ENCODE results near the gene SH3RF3.

The SH3RF3 gene

GRCh38 chr2:109261906-109262631, 133.1 kb downstream of the SH3RF3 start:
- no peak overlapping the region for H3K4me3 ChIP-seq (ENCODE audit: low read length)
- no peaks in the 10 kb centered on the region for H3K9me3 ChIP-seq (ENCODE audit: low read length)
- H3K27me3 ChIP-seq (ENCODE audit: insufficient read depth, low read length), result no peaks in the 10 kb centered on the region
- no peaks in the 10 kb centered on the region for H3K36me3 ChIP-seq (ENCODE audit: insufficient read depth, low read length)
- H2AFZ ChIP-seq (ENCODE audit: low read depth, low read length), result no peak overlapping the region
- peaks cover 4% of the 10 kb centered on the region for H3K4me1 ChIP-seq (ENCODE audit: insufficient read depth, low read length)

GRCh38 chr2:109264595-109265328, 135.8 kb downstream of the SH3RF3 start:
- Histone ChIP-seq H2AFZ (ENCODE audit: low read depth, low read length) (no peak overlapping the region), H3K36me3 (ENCODE audit: insufficient read depth, low read length) (no peaks in the 10 kb centered on the region), H3K4me1 (ENCODE audit: insufficient read depth, low read length) (peaks cover 9% of the 10 kb centered on the region), H3K27me3 (ENCODE audit: insufficient read depth, low read length) (no peaks in the 10 kb centered on the region), H3K9me3 (ENCODE audit: low read length) (no peaks in the 10 kb centered on the region), H3K4me3 (ENCODE audit: low read length) (no peak overlapping the region)

- Histone ChIP-seq H3K27me3 (ENCODE audit: insufficient read depth, low read length) (no peaks in the 10 kb centered on the region), H2AFZ (ENCODE audit: low read depth, low read length) (no peak overlapping the region), H3K4me1 (ENCODE audit: insufficient read depth, low read length) (peaks cover 9% of the 10 kb centered on the region), H3K9me3 (ENCODE audit: low read length) (no peaks in the 10 kb centered on the region), H3K36me3 (ENCODE audit: insufficient read depth, low read length) (no peaks in the 10 kb centered on the region), H3K4me3 (ENCODE audit: low read length) (no peak overlapping the region)
These were observed 136.4 kb downstream of the SH3RF3 start for GRCh38 chr2:109265369-109265768.

GRCh38 chr2:109265953-109266352, 136.9 kb downstream of the SH3RF3 start:
- no peaks in the 10 kb centered on the region for H3K27me3 ChIP-seq (ENCODE audit: insufficient read depth, low read length)
- H3K4me1 ChIP-seq (ENCODE audit: insufficient read depth, low read length), result peaks cover 9% of the 10 kb centered on the region
- no peaks in the 10 kb centered on the region for H3K9me3 ChIP-seq (ENCODE audit: low read length)
- no peak overlapping the region for H3K4me3 ChIP-seq (ENCODE audit: low read length)
- H3K36me3 ChIP-seq (ENCODE audit: insufficient read depth, low read length), result no peaks in the 10 kb centered on the region
- H2AFZ ChIP-seq (ENCODE audit: low read depth, low read length), result no peak overlapping the region

- Histone ChIP-seq H3K9me3 (ENCODE audit: low read length) (no peaks in the 10 kb centered on the region), H2AFZ (ENCODE audit: low read depth, low read length) (no peak overlapping the region), H3K27me3 (ENCODE audit: insufficient read depth, low read length) (no peaks in the 10 kb centered on the region), H3K4me3 (ENCODE audit: low read length) (no peak overlapping the region), H3K4me1 (ENCODE audit: insufficient read depth, low read length) (peaks cover 9% of the 10 kb centered on the region), H3K36me3 (ENCODE audit: insufficient read depth, low read length) (no peaks in the 10 kb centered on the region)
These were observed 137.5 kb downstream of the SH3RF3 start for GRCh38 chr2:109266496-109266895.

GRCh38 chr2:109266998-109267854, 138.2 kb downstream of the SH3RF3 start:
- Histone ChIP-seq H3K9me3 (ENCODE audit: low read length) (no peaks in the 10 kb centered on the region), H3K4me1 (ENCODE audit: insufficient read depth, low read length) (peaks cover 9% of the 10 kb centered on the region), H2AFZ (ENCODE audit: low read depth, low read length) (no peak overlapping the region), H3K4me3 (ENCODE audit: low read length) (no peak overlapping the region), H3K36me3 (ENCODE audit: insufficient read depth, low read length) (no peaks in the 10 kb centered on the region), H3K27me3 (ENCODE audit: insufficient read depth, low read length) (no peaks in the 10 kb centered on the region)

GRCh38 chr2:109268916-109269315, 139.9 kb downstream of the SH3RF3 start:
- Histone ChIP-seq H3K36me3 (ENCODE audit: insufficient read depth, low read length) (no peaks in the 10 kb centered on the region), H3K9me3 (ENCODE audit: low read length) (no peaks in the 10 kb centered on the region), H3K4me1 (ENCODE audit: insufficient read depth, low read length) (peaks cover 9% of the 10 kb centered on the region), H3K27me3 (ENCODE audit: insufficient read depth, low read length) (no peaks in the 10 kb centered on the region), H3K4me3 (ENCODE audit: low read length) (no peak overlapping the region), H2AFZ (ENCODE audit: low read depth, low read length) (no peak overlapping the region)

- H3K4me3 ChIP-seq (ENCODE audit: low read length), result no peak overlapping the region
- no peaks in the 10 kb centered on the region for H3K27me3 ChIP-seq (ENCODE audit: insufficient read depth, low read length)
- H3K4me1 ChIP-seq (ENCODE audit: insufficient read depth, low read length), result peaks cover 9% of the 10 kb centered on the region
- H3K36me3 ChIP-seq (ENCODE audit: insufficient read depth, low read length), result no peaks in the 10 kb centered on the region
- no peaks in the 10 kb centered on the region for H3K9me3 ChIP-seq (ENCODE audit: low read length)
- H2AFZ ChIP-seq (ENCODE audit: low read depth, low read length), result no peak overlapping the region
These were observed 140.9 kb downstream of the SH3RF3 start for GRCh38 chr2:109269706-109270504.

GRCh38 chr2:109270505-109271312, 141.7 kb downstream of the SH3RF3 start:
- Histone ChIP-seq H2AFZ (ENCODE audit: low read depth, low read length) (no peak overlapping the region), H3K4me3 (ENCODE audit: low read length) (no peak overlapping the region), H3K9me3 (ENCODE audit: low read length) (no peaks in the 10 kb centered on the region), H3K27me3 (ENCODE audit: insufficient read depth, low read length) (no peaks in the 10 kb centered on the region), H3K4me1 (ENCODE audit: insufficient read depth, low read length) (peaks cover 9% of the 10 kb centered on the region), H3K36me3 (ENCODE audit: insufficient read depth, low read length) (no peaks in the 10 kb centered on the region)

- no peaks in the 10 kb centered on the region for H3K9me3 ChIP-seq (ENCODE audit: low read length)
- no peak overlapping the region for H3K4me3 ChIP-seq (ENCODE audit: low read length)
- peaks cover 7% of the 10 kb centered on the region for H3K4me1 ChIP-seq (ENCODE audit: insufficient read depth, low read length)
- H3K27me3 ChIP-seq (ENCODE audit: insufficient read depth, low read length), result no peaks in the 10 kb centered on the region
- no peak overlapping the region for H2AFZ ChIP-seq (ENCODE audit: low read depth, low read length)
- H3K36me3 ChIP-seq (ENCODE audit: insufficient read depth, low read length), result no peaks in the 10 kb centered on the region
These were observed 142.9 kb downstream of the SH3RF3 start for GRCh38 chr2:109271920-109272319.

GRCh38 chr2:109272461-109272860, 143.5 kb downstream of the SH3RF3 start:
- Histone ChIP-seq H3K4me3 (ENCODE audit: low read length) (no peak overlapping the region), H3K27me3 (ENCODE audit: insufficient read depth, low read length) (no peaks in the 10 kb centered on the region), H3K9me3 (ENCODE audit: low read length) (no peaks in the 10 kb centered on the region)

More at GRCh38 chr2:109272461-109272860, 143.5 kb downstream of the SH3RF3 start:
- Histone ChIP-seq H3K4me1 (ENCODE audit: insufficient read depth, low read length) (peaks cover 2% of the 10 kb centered on the region), H2AFZ (ENCODE audit: low read depth, low read length) (no peak overlapping the region), H3K36me3 (ENCODE audit: insufficient read depth, low read length) (no peaks in the 10 kb centered on the region)
